ENCODE measurements around the gene CDC14A.

DNA sequence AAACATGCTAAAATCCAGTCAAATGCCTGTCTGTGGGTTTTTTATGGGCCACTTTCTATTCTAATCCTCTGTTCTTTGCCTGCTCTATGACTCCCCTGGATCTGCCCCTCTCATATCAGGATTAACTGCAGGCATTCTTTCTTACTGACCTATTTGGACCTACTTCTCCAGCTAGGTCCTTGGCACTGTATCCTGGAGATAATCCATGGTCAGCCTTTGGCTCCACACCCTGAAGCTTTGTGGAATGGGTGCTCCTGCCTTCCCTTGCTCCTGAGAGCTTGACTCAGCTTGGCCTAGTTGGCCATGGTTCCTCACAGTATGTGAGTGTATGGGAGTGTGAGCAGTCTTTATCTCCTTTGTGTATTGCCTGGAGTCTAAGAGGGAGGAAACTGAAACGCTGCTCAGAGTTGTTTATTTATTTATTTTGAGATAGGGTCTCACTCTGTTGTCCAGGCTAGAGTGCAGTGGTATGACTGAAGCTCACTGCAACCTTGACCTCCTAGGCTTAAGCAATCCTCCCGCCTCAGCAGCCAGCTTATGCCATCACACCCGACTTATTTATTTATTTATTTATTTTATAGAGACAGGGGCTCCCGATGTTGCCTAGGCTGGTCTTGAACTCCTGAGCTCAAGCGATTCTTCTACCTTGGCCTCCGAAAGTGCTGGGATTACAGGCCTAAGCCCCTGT is 28.7 kb upstream of the CDC14A start:
- no peak for TF ChIP-seq POLR2AphosphoS5 (IDR thresholded peaks at IDR 0.05)
- TF ChIP-seq, protein P1, sequence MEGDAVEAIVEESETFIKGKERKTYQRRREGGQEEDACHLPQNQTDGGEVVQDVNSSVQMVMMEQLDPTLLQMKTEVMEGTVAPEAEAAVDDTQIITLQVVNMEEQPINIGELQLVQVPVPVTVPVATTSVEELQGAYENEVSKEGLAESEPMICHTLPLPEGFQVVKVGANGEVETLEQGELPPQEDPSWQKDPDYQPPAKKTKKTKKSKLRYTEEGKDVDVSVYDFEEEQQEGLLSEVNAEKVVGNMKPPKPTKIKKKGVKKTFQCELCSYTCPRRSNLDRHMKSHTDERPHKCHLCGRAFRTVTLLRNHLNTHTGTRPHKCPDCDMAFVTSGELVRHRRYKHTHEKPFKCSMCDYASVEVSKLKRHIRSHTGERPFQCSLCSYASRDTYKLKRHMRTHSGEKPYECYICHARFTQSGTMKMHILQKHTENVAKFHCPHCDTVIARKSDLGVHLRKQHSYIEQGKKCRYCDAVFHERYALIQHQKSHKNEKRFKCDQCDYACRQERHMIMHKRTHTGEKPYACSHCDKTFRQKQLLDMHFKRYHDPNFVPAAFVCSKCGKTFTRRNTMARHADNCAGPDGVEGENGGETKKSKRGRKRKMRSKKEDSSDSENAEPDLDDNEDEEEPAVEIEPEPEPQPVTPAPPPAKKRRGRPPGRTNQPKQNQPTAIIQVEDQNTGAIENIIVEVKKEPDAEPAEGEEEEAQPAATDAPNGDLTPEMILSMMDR (IDR thresholded peaks at IDR 0.05; ENCODE audit: poor library complexity, severe bottlenecking): no peak
- no peak for TF ChIP-seq EZH2 (IDR thresholded peaks at IDR 0.05; ENCODE audit: borderline replicate concordance, insufficient read depth, low read length, poor library complexity, severe bottlenecking)
- TF ChIP-seq, protein P2, sequence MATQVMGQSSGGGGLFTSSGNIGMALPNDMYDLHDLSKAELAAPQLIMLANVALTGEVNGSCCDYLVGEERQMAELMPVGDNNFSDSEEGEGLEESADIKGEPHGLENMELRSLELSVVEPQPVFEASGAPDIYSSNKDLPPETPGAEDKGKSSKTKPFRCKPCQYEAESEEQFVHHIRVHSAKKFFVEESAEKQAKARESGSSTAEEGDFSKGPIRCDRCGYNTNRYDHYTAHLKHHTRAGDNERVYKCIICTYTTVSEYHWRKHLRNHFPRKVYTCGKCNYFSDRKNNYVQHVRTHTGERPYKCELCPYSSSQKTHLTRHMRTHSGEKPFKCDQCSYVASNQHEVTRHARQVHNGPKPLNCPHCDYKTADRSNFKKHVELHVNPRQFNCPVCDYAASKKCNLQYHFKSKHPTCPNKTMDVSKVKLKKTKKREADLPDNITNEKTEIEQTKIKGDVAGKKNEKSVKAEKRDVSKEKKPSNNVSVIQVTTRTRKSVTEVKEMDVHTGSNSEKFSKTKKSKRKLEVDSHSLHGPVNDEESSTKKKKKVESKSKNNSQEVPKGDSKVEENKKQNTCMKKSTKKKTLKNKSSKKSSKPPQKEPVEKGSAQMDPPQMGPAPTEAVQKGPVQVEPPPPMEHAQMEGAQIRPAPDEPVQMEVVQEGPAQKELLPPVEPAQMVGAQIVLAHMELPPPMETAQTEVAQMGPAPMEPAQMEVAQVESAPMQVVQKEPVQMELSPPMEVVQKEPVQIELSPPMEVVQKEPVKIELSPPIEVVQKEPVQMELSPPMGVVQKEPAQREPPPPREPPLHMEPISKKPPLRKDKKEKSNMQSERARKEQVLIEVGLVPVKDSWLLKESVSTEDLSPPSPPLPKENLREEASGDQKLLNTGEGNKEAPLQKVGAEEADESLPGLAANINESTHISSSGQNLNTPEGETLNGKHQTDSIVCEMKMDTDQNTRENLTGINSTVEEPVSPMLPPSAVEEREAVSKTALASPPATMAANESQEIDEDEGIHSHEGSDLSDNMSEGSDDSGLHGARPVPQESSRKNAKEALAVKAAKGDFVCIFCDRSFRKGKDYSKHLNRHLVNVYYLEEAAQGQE (IDR thresholded peaks at IDR 0.05; ENCODE audit: borderline replicate concordance): no peak
- no peak for TF ChIP-seq TAF1 (IDR thresholded peaks at IDR 0.05; ENCODE audit: low read depth)
- TF ChIP-seq MXI1 (conservative IDR thresholded peaks at IDR 0.05; ENCODE audit: poor library complexity, severe bottlenecking): no peak
- no peak for TF ChIP-seq RAD21 (conservative IDR thresholded peaks at IDR 0.05)
